NCI-H1436 (cell line): ENCODE data around the gene GTF2H2.
"Not testable (repeated sequence)": the region's sequence is repeated elsewhere in the genome, so short reads cannot be mapped to it uniquely, and the experiment has no call there.

Source experiments
- DNase-seq: peaks from one replicate; lab custom pipeline; 2025; lab: John Stamatoyannopoulos, UW

The GTF2H2 gene

DNA sequence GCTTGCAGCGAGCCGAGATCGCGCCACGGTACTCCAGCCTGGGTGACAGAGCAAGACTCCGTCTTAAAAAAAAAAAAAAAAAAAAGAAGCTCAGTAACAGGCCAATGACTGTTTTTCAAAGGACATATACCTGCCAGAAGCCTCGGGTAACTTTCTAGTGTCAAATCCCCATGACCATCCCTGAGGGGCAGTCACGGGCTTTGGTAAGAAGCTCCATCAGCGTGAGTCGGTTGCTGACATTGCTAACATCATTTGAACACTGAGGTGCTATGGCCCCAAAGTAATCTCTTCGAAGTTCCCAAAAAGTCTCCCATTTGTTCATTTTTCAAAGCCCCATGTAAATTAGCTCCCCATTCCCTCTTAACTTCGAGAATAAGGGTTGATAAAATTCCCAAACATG, 53.9 kb downstream of the GTF2H2 start:
- DNase-seq = no peak

DNA sequence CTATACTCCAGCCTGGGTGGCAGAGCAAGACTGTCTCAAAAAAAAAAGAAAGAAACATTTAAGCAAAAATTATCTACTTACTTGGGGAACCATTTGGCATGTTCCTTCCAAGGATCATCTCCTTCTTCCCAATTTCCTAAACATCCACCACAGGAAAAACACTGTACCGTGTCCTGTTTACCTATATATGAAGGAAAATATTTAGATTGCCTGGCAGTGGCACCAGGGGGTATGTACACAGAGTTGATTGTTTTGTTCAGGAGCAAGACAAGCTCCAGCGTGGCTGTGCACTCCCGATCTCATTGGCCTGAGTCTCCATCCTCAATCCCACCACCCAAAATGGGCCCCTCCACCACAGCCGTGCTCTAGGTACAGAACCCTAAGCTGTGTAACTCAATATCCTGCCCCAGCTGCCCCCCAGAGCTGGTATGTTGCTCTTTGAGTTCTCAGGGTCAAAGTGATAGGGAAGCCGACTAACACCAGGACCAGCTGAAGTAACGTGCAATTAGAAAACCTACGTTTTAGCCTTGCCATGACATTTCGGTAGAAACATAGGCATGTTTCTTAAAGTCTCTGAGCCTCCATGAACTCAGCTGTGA, 56.2 kb downstream of the GTF2H2 start:
- DNase-seq = no peak

GRCh38 chr5:71006983-71007382, 60.5 kb downstream of the GTF2H2 start:
- not testable (repeated sequence) for DNase-seq
